Activated naive CD4-positive, alpha-beta T cell treated with anti-CD3 and anti-CD28 coated beads for 36 hours (primary cell): ENCODE data around the gene PMPCB. TPM values are rescaled to one million over a fixed set of nuclear protein-coding genes. Genes with fewer than 3 reads are reported as not detected.
"Not testable (repeated sequence)": the region's sequence is repeated elsewhere in the genome, so short reads cannot be mapped to it uniquely, and the experiment has no call there.

ENCODE experiments used
- CTCF ChIA-PET: fragments of 350-600 bp; sonication (Branson Sonifier 250); formaldehyde crosslinking; loops from one replicate; lab custom pipeline; 2021; ENCODE audit warnings: antibody characterized with exemption; lab: Charles Lee
- DNase-seq: peaks from one replicate; pipeline ENCODE4 v3.0.0-alpha.2; 2020
- H3K27ac Mint-ChIP-seq: one replicate; pipeline ENCODE4 v1.8.0; 2021; ENCODE audit warnings: mild to moderate bottlenecking, mixed read lengths
- H3K27me3 Mint-ChIP-seq: one replicate; pipeline ENCODE4 v1.8.0; 2021; ENCODE audit warnings: low read depth, mixed read lengths
- H3K36me3 Mint-ChIP-seq: one replicate; pipeline ENCODE4 v1.8.0; 2021; ENCODE audit warnings: low read depth, mixed read lengths
- H3K4me1 Mint-ChIP-seq: one replicate; pipeline ENCODE4 v1.8.0; 2021; ENCODE audit warnings: low read depth, mixed read lengths
- H3K4me3 Mint-ChIP-seq: one replicate; pipeline ENCODE4 v1.8.0; 2021; ENCODE audit warnings: mild to moderate bottlenecking, moderate library complexity, mixed read lengths
- H3K9me3 Mint-ChIP-seq: one replicate; pipeline ENCODE4 v1.8.0; 2021; ENCODE audit warnings: mixed read lengths
- intact Hi-C: fragments of 100-400 bp; cut with micrococcal nuclease; formaldehyde crosslinking; loops from one replicate; pipeline ENCODE4 v1.15.1; 2023
- total RNA-seq, 2 experiments: library from RNA; stranded (reverse); gene quantifications; one replicate each; pipeline ENCODE4 v1.2.3, GENCODE V29; 2021

The PMPCB gene
- total RNA-seq, result 10 to 100 TPM; 83.9 to 90.1 TPM

DNA sequence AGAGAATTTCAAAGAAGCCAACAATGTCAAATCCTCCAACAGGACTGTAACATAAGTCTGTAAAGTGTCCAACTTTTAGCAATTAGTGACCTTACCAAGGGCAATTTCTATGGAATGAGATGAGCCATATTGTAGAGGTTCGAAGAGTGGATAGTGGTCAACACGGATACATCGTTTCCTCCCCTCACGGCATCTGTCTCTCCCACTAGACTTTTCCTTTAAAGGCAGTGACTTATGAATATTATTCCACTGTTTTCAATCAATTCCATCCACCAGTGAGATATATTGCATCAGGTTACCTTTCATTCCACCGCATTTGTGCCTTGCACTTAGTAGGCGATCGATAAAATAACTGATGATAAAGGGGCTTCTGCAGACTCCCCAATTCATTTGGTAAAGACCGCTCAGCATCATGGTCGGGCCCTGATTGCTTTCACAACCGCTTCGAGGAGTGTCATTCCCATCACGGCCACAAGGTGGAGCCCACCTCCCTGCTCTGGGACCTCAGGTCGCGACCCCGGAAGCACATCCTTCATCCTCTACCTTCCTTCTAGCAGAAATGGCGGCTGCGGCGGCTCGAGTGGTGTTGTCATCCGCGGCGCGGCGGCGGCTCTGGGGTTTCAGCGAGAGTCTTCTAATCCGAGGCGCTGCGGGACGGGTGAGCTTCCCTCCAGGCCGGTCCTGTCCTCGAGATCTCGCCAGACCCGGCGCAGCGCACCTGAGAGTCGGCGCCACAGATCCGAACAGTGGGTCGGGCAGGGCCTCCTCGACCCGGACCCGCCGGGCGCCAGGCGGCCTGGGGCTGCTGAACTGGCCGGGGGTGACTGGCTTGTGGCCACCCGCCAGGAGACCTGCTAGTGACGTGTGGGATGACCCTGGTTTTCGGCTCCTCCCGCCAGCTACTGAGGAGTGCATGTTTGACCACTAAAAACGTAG is at the start of gene PMPCB:
PMPCB (plus strand) TSS at position 535 of the 936 bp plus-strand sequence; CDS start at position 560, 25 bp downstream.
- no peaks in the 10 kb centered on the region for H3K9me3 Mint-ChIP-seq

DNA sequence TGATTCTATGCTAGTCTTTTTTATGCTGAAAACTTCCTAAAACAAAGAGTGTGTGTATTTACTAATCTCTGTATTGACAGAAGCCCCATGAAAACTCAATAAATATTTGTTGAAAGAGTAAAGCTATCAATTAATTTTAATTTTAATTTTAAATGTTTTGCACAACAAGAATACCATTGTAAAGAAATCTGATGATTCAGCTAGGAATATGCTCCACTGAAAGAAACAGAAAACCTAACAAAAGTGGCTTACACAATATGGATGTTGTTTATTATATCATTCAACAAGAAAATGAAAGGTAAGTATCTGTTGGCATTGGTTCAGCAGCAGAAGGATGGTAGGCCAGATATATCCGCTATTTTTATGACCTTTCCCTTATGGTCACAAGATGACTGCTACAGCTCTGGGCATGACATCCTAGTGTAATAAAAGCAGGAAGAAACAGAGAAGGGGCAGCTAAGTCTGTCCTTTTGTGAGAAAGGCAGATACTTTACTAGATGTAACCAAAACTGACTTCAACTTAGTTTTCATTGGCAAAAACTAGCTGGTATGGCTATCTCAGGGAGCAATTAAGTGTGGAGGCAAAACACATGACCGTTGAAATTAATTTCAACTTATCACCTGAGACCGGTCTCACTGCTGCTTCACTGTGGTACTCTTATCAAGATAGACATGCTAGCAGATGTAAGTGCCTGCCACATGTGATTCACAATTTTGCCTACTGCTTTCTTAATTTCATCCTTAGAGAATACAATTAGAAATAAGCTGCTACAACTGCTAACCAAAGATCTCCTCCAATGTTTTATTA is 43.3 kb upstream of the PMPCB start:
- intact Hi-C loops, DNase-seq, H3K9me3 Mint-ChIP-seq, H3K27ac Mint-ChIP-seq, H3K27me3 Mint-ChIP-seq, H3K4me3 Mint-ChIP-seq, H3K36me3 Mint-ChIP-seq, CTCF ChIA-PET, H3K4me1 Mint-ChIP-seq: not testable (repeated sequence)

More for the DNA sequence above, at the start of gene PMPCB:
- CTCF ChIA-PET, result interaction anchor here (0.6 to 2.5 kb wide), 5 partner anchors 8 to 832 kb away, joined by 3 to 9 read pairs (median 3); partner anchors contain the start of gene PSMC2
- peak; percentile 99 for DNase-seq
- H3K36me3 Mint-ChIP-seq, result peaks cover 11% of the 10 kb centered on the region
- H3K27me3 Mint-ChIP-seq, result no peaks in the 10 kb centered on the region
- intact Hi-C loops, result loop anchor here (1.0 to 5.0 kb wide), 9 partner anchors 17 to 910 kb away; partner anchors contain the start of genes ARMC10, DNAJC2, FAM185A and NAPEPLD
- peak within 1 kb of the TSS; percentile 75 for H3K4me3 Mint-ChIP-seq
- H3K4me1 Mint-ChIP-seq, result peaks cover 33% of the 10 kb centered on the region
- H3K27ac Mint-ChIP-seq, result peak within 1 kb of the TSS; percentile 65

DNA sequence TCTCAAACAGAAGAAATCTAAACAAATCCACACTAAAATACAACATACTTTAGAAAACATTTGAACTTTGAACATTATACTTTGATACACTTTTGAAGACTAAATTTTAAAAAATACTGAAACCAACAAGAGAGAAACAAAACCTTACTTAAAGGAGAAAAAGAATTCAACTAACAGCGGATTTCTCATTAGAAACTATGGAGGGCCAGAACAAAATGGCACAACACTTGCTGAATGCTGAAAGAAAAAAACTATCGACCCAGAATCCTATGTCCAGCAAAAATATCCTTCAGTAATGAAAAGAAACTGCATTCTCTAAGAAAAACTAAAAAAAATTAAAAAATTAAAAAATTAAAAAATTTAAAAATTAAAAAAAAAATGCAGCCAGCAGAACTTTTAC is 33.2 kb upstream of the PMPCB start:
- H3K4me3 Mint-ChIP-seq, H3K27me3 Mint-ChIP-seq, H3K9me3 Mint-ChIP-seq, H3K4me1 Mint-ChIP-seq, H3K36me3 Mint-ChIP-seq, intact Hi-C loops, DNase-seq, H3K27ac Mint-ChIP-seq: not testable (repeated sequence)
- CTCF ChIA-PET, result interaction anchor here (0.6 kb wide), 1 partner anchor 14 kb away, joined by 4 read pairs; no protein-coding TSS in a partner anchor

- intact Hi-C loops, H3K4me3 Mint-ChIP-seq, H3K9me3 Mint-ChIP-seq, H3K36me3 Mint-ChIP-seq, H3K27ac Mint-ChIP-seq, H3K27me3 Mint-ChIP-seq, DNase-seq, H3K4me1 Mint-ChIP-seq, CTCF ChIA-PET: not testable (repeated sequence)
Measured at GRCh38 chr7:103266229-103266628, 31.0 kb upstream of the PMPCB start.

- intact Hi-C loops, H3K9me3 Mint-ChIP-seq, H3K27ac Mint-ChIP-seq, DNase-seq, H3K4me3 Mint-ChIP-seq, CTCF ChIA-PET, H3K27me3 Mint-ChIP-seq, H3K4me1 Mint-ChIP-seq: not testable (repeated sequence)
- H3K36me3 Mint-ChIP-seq, result peaks cover 11% of the 10 kb centered on the region
Measured at GRCh38 chr7:103273374-103273773, 23.9 kb upstream of the PMPCB start.

- peaks cover 13% of the 10 kb centered on the region for H3K4me1 Mint-ChIP-seq
- DNase-seq, H3K27me3 Mint-ChIP-seq, H3K4me3 Mint-ChIP-seq, H3K27ac Mint-ChIP-seq, H3K9me3 Mint-ChIP-seq, intact Hi-C loops, CTCF ChIA-PET: not testable (repeated sequence)
- H3K36me3 Mint-ChIP-seq, result peaks cover 11% of the 10 kb centered on the region
Measured at GRCh38 chr7:103274867-103275266, 22.4 kb upstream of the PMPCB start.

GRCh38 chr7:103278195-103278594 is 19.0 kb upstream of the PMPCB start:
- H3K36me3 Mint-ChIP-seq, DNase-seq, intact Hi-C loops, H3K27me3 Mint-ChIP-seq, H3K4me3 Mint-ChIP-seq, CTCF ChIA-PET, H3K27ac Mint-ChIP-seq, H3K9me3 Mint-ChIP-seq: not testable (repeated sequence)
- H3K4me1 Mint-ChIP-seq, result peaks cover 20% of the 10 kb centered on the region

DNA sequence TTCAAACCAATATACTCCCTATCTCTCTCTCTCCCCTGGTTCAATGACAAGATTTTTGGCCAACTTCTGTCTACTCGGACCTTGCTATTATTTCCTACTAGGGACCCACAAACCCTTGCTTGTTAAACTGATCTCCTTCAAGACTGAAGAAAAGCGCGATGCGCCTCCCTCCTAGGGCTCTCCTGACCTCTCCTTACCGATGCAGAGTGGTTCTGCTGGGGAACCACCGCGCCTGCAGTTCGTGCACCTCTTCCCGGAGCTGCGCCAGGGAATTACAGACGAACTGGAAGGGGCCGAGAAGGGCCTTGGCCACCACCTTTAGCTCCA is 17.6 kb upstream of the PMPCB start:
- H3K4me1 Mint-ChIP-seq, result peaks cover 20% of the 10 kb centered on the region
- H3K27me3 Mint-ChIP-seq, intact Hi-C loops, H3K36me3 Mint-ChIP-seq, H3K9me3 Mint-ChIP-seq: not testable (repeated sequence)
- CTCF ChIA-PET, result interaction anchor here (2.3 kb wide), 1 partner anchor 127 kb away, joined by 6 read pairs; no protein-coding TSS in a partner anchor
- peak; percentile 41 for DNase-seq
- H3K27ac Mint-ChIP-seq, result peak overlapping the region; percentile 74
- H3K4me3 Mint-ChIP-seq, result peak overlapping the region; percentile 94

GRCh38 chr7:103279963-103280802 is 17.1 kb upstream of the PMPCB start:
- CTCF ChIA-PET, result interaction anchor here (1.4 to 2.3 kb wide), 2 partner anchors 127 to 205 kb away, joined by 4 to 6 read pairs; partner anchors contain the start of gene ARMC10
- Mint-ChIP-seq H3K4me3 (peak overlapping the region; percentile 94), H3K27ac (peak overlapping the region; percentile 91), H3K4me1 (peaks cover 20% of the 10 kb centered on the region)
- not testable (repeated sequence) for H3K9me3 Mint-ChIP-seq, H3K27me3 Mint-ChIP-seq, H3K36me3 Mint-ChIP-seq
- DNase-seq, result peak; percentile 88
- intact Hi-C loops, result loop anchor here (1.0 to 5.0 kb wide), 6 partner anchors 17 to 292 kb away; partner anchors contain the start of genes FBXL13, PMPCB and PSMC2

GRCh38 chr7:103280803-103281155 is 16.5 kb upstream of the PMPCB start:
- CTCF ChIA-PET, result interaction anchor here (1.4 to 2.3 kb wide), 2 partner anchors 126 to 205 kb away, joined by 4 to 6 read pairs; partner anchors contain the start of gene ARMC10
- intact Hi-C loops, result loop anchor here (1.0 to 5.0 kb wide), 6 partner anchors 17 to 292 kb away; partner anchors contain the start of genes FBXL13, PMPCB and PSMC2
- Mint-ChIP-seq H3K27ac (peak overlapping the region; percentile 91), H3K4me3 (peak overlapping the region; percentile 94), H3K4me1 (peaks cover 20% of the 10 kb centered on the region)
- H3K36me3 Mint-ChIP-seq, H3K9me3 Mint-ChIP-seq, H3K27me3 Mint-ChIP-seq: not testable (repeated sequence)
- peak; percentile 18 for DNase-seq

DNA sequence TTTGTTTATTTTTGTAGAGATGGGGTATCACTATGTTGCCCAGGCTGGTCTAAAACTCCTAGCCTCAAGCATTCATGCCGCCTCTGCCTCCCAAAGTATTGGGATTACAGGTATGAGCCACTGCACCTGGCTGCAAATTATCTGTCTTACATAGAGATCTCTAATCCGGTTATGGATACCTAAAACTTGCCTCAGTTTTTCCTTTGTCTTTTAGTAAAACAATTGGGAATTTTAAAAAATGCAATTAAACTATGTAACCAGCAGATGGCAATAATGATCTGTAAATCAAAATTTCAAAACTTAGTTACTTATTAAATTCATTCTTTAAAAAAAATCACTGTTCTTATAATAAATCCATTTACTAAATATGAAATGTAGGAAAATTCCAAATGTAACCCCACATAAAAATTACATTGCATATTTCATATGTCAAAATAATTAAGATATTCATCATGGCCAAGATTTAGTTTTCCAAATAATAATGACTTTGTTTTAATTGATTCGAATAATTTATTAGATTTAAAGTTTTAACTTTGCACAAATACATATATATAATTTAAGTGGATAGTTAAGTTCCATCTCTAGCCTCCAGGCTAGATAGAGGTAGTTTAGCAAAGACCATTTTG is 14.3 kb upstream of the PMPCB start:
- H3K36me3 Mint-ChIP-seq, H3K27me3 Mint-ChIP-seq, DNase-seq, H3K27ac Mint-ChIP-seq, H3K9me3 Mint-ChIP-seq, H3K4me3 Mint-ChIP-seq: not testable (repeated sequence)
- intact Hi-C loops, result loop anchor here (5.0 kb wide), 1 partner anchor 289 kb away; no protein-coding TSS in a partner anchor
- peaks cover 20% of the 10 kb centered on the region for H3K4me1 Mint-ChIP-seq
- CTCF ChIA-PET, result interaction anchor here (0.6 kb wide), 1 partner anchor 144 kb away, joined by 4 read pairs; no protein-coding TSS in a partner anchor
